ENCODE results near the gene MYO5A. TPM values are rescaled to one million over a fixed set of nuclear protein-coding genes. Genes with fewer than 3 reads are reported as not detected.

The MYO5A gene
- total RNA-seq, 1 experiment from 2014 or later: 29.2 TPM

DNA sequence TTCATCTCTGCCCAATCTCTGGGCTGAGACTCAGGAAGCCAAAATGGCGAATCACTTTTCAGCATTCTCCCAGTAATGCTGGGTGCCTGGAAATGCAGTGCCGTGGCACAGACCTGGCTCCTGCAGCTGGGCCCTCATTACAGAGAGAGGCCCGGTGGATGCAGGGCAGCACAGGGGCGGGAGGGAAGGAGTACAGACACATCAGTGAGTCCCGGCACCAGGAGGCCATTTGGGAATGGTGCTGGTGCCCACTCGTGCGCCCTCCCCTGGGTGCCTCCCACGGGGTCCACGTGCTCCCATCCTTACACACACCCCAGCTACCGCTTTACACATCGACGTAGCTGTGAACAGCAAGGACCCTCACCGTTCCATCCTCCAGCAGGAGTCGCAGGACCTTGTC, 246.3 kb downstream of the MYO5A start:
- Mint-ChIP-seq H3K4me1 (peaks cover 7% of the 10 kb centered on the region), H3K4me3 (no peak overlapping the region), H3K36me3 (peaks cover 55% of the 10 kb centered on the region), H3K27ac (peak overlapping the region; percentile 10; the same call in 1 of the 2 replicates), H3K9me3 (peaks cover 14% of the 10 kb centered on the region), H3K27me3 (ENCODE audit: low read depth) (no peaks in the 10 kb centered on the region)
- ChIA-PET CTCF (no interaction called here), POLR2A (no interaction called here)
- TF ChIP-seq ZNF317 (CRISPR knock-in tag; IDR thresholded peaks at IDR 0.05; ENCODE audit: borderline replicate concordance, low read depth) (no peak), E2F4 (CRISPR knock-in tag; IDR thresholded peaks at IDR 0.05; ENCODE audit: borderline replicate concordance, low read depth) (no peak), OVOL2 (CRISPR knock-in tag; IDR thresholded peaks at IDR 0.05; ENCODE audit: borderline replicate concordance) (no peak)
- TF ChIP-seq, protein P1, sequence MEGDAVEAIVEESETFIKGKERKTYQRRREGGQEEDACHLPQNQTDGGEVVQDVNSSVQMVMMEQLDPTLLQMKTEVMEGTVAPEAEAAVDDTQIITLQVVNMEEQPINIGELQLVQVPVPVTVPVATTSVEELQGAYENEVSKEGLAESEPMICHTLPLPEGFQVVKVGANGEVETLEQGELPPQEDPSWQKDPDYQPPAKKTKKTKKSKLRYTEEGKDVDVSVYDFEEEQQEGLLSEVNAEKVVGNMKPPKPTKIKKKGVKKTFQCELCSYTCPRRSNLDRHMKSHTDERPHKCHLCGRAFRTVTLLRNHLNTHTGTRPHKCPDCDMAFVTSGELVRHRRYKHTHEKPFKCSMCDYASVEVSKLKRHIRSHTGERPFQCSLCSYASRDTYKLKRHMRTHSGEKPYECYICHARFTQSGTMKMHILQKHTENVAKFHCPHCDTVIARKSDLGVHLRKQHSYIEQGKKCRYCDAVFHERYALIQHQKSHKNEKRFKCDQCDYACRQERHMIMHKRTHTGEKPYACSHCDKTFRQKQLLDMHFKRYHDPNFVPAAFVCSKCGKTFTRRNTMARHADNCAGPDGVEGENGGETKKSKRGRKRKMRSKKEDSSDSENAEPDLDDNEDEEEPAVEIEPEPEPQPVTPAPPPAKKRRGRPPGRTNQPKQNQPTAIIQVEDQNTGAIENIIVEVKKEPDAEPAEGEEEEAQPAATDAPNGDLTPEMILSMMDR (IDR thresholded peaks at IDR 0.05): no peak
- TF ChIP-seq, protein P2, sequence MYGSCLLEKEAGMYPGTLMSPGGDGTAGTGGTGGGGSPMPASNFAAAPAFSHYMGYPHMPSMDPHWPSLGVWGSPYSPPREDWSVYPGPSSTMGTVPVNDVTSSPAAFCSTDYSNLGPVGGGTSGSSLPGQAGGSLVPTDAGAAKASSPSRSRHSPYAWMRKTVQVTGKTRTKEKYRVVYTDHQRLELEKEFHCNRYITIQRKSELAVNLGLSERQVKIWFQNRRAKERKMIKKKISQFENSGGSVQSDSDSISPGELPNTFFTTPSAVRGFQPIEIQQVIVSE (CRISPR knock-in tag; IDR thresholded peaks at IDR 0.05; ENCODE audit: borderline replicate concordance): no peak
- TF ChIP-seq, protein P3, sequence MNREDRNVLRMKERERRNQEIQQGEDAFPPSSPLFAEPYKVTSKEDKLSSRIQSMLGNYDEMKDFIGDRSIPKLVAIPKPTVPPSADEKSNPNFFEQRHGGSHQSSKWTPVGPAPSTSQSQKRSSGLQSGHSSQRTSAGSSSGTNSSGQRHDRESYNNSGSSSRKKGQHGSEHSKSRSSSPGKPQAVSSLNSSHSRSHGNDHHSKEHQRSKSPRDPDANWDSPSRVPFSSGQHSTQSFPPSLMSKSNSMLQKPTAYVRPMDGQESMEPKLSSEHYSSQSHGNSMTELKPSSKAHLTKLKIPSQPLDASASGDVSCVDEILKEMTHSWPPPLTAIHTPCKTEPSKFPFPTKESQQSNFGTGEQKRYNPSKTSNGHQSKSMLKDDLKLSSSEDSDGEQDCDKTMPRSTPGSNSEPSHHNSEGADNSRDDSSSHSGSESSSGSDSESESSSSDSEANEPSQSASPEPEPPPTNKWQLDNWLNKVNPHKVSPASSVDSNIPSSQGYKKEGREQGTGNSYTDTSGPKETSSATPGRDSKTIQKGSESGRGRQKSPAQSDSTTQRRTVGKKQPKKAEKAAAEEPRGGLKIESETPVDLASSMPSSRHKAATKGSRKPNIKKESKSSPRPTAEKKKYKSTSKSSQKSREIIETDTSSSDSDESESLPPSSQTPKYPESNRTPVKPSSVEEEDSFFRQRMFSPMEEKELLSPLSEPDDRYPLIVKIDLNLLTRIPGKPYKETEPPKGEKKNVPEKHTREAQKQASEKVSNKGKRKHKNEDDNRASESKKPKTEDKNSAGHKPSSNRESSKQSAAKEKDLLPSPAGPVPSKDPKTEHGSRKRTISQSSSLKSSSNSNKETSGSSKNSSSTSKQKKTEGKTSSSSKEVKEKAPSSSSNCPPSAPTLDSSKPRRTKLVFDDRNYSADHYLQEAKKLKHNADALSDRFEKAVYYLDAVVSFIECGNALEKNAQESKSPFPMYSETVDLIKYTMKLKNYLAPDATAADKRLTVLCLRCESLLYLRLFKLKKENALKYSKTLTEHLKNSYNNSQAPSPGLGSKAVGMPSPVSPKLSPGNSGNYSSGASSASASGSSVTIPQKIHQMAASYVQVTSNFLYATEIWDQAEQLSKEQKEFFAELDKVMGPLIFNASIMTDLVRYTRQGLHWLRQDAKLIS (CRISPR knock-in tag; IDR thresholded peaks at IDR 0.05; ENCODE audit: borderline replicate concordance): no peak
- DNase-seq (ENCODE audit: low spot score) (no peak), ATAC-seq (no peak)

GRCh38 chr15:52281085-52282035, 247.3 kb downstream of the MYO5A start:
- Mint-ChIP-seq H3K4me1 (0 out of 2 replicates have a peak, but pooled peaks cover 4% of the 10 kb centered on the region), H3K27ac (peak overlapping the region; percentile 17; the same call in 1 of the 2 replicates), H3K9me3 (peaks cover 8% of the 10 kb centered on the region), H3K4me3 (no peak overlapping the region), H3K36me3 (peaks cover 50% of the 10 kb centered on the region), H3K27me3 (ENCODE audit: low read depth) (no peaks in the 10 kb centered on the region)
- POLR2A ChIA-PET: no interaction called here
- ATAC-seq: no peak
- CTCF ChIA-PET: no interaction called here
- TF ChIP-seq NR3C1 (CRISPR knock-in tag; conservative IDR thresholded peaks at IDR 0.05; ENCODE audit: low read depth): no peak
- no peak for TF ChIP-seq CREB1 (CRISPR knock-in tag; IDR thresholded peaks at IDR 0.05)
- TF ChIP-seq, protein P4, sequence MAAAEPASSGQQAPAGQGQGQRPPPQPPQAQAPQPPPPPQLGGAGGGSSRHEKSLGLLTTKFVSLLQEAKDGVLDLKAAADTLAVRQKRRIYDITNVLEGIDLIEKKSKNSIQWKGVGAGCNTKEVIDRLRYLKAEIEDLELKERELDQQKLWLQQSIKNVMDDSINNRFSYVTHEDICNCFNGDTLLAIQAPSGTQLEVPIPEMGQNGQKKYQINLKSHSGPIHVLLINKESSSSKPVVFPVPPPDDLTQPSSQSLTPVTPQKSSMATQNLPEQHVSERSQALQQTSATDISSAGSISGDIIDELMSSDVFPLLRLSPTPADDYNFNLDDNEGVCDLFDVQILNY (CRISPR knock-in tag; IDR thresholded peaks at IDR 0.05): no peak
- TF ChIP-seq ZNF416 (CRISPR knock-in tag; IDR thresholded peaks at IDR 0.05): no peak
- DNase-seq (ENCODE audit: low spot score): no peak
